Cardiac muscle cell (in vitro differentiated cells and primary cell): Measurements from ENCODE around the gene GLB1L. TPM values are rescaled to one million over a fixed set of nuclear protein-coding genes. Genes with fewer than 3 reads are reported as not detected.

Experiments used
- DNase-seq, 2 donors: peaks; one replicate each; pipeline versions ENCODE4 v3.0.0 to v3.0.0-alpha.2; 2010 to 2017; ENCODE audit warnings: low read depth in 1 of 2, low spot score in 1 of 2
- H3K27ac ChIP-seq: fragments of 200-600 bp; sonication (generic); 2 replicates; pipeline ENCODE4 v1.5.1; 2016
- H3K27me3 ChIP-seq: fragments of 200-600 bp; sonication (generic); 2 replicates; pipeline ENCODE4 v1.6.0; 2016; ENCODE audit warnings: control low read depth
- H3K36me3 ChIP-seq: fragments of 200-600 bp; sonication (generic); 2 replicates; pipeline ENCODE4 v1.5.1; 2016; ENCODE audit warnings: control low read depth
- H3K4me1 ChIP-seq: fragments of 200-600 bp; sonication (generic); 2 replicates; pipeline ENCODE4 v1.8.1; 2017; ENCODE audit warnings: low read depth, mild to moderate bottlenecking, mixed run types
- H3K4me3 ChIP-seq: fragments of 200-600 bp; sonication (generic); 2 replicates; pipeline ENCODE4 v1.5.1; 2016; ENCODE audit warnings: mild to moderate bottlenecking
- H3K9me3 ChIP-seq: fragments of 200-600 bp; sonication (generic); 2 replicates; pipeline ENCODE4 v1.5.1; 2017; ENCODE audit warnings: low read depth, mild to moderate bottlenecking, control low read depth
- CTCF ChIP-seq: IDR thresholded peaks from 2 replicates; pipeline ENCODE4 v1.5.1; 2012; ENCODE audit warnings: low read depth, mild to moderate bottlenecking, low read length
- polyA plus RNA-seq: library from polyadenylated mRNA; unstranded; fragments of >200 nt; fragmentation: Nextera tagmentation; extraction: Ambion mirVana; gene quantifications from 2 replicates; pipeline ENCODE4 v1.2.1, GENCODE V29; 2016
- total RNA-seq: library from RNA; depleted of rRNA; stranded (reverse); fragments of >200 nt; gene quantifications from 2 replicates; pipeline ENCODE4 v1.2.3, GENCODE V29; 2016

Gene GLB1L
- total and polyA plus RNA-seq, 2 experiments from 2014 or later, result 3.3 to 10.4 TPM

- H3K4me3 ChIP-seq, result no peak overlapping the region
- H3K27me3 ChIP-seq, result peaks cover 11% of the 10 kb centered on the region
- H3K27ac ChIP-seq, result no peak overlapping the region
- no peaks in the 10 kb centered on the region for H3K36me3 ChIP-seq
- H3K4me1 ChIP-seq, result peaks cover 5% of the 10 kb centered on the region
- no peak for DNase-seq
- no peak for TF ChIP-seq CTCF
- H3K9me3 ChIP-seq, result no peaks in the 10 kb centered on the region
Measured at GRCh38 chr2:219272356-219272755, 27.1 kb upstream of the GLB1L start.

GRCh38 chr2:219271021-219271420, 25.8 kb upstream of the GLB1L start:
- Histone ChIP-seq H3K27ac (no peak overlapping the region), H3K9me3 (no peaks in the 10 kb centered on the region), H3K27me3 (peaks cover 15% of the 10 kb centered on the region), H3K4me1 (peaks cover 5% of the 10 kb centered on the region), H3K36me3 (no peaks in the 10 kb centered on the region), H3K4me3 (no peak overlapping the region)
- no peak for DNase-seq
- no peak for TF ChIP-seq CTCF

GRCh38 chr2:219270055-219270372, 24.8 kb upstream of the GLB1L start:
- no peak overlapping the region for H3K27ac ChIP-seq
- H3K9me3 ChIP-seq, result no peaks in the 10 kb centered on the region
- TF ChIP-seq CTCF, result no peak
- H3K4me3 ChIP-seq, result no peak overlapping the region
- H3K27me3 ChIP-seq, result peaks cover 15% of the 10 kb centered on the region
- peaks cover 5% of the 10 kb centered on the region for H3K4me1 ChIP-seq
- H3K36me3 ChIP-seq, result no peaks in the 10 kb centered on the region
- no peak for DNase-seq

GRCh38 chr2:219269362-219270054, 24.3 kb upstream of the GLB1L start:
- H3K4me1 ChIP-seq, result peaks cover 5% of the 10 kb centered on the region
- no peak overlapping the region for H3K27ac ChIP-seq
- H3K27me3 ChIP-seq, result peaks cover 15% of the 10 kb centered on the region
- no peaks in the 10 kb centered on the region for H3K36me3 ChIP-seq
- peak in 1 of 2 donors; percentile 69 for DNase-seq
- TF ChIP-seq CTCF, result no peak
- H3K4me3 ChIP-seq, result no peak overlapping the region
- no peaks in the 10 kb centered on the region for H3K9me3 ChIP-seq

GRCh38 chr2:219268294-219268693, 23.1 kb upstream of the GLB1L start:
- no peak overlapping the region for H3K27ac ChIP-seq
- no peak for DNase-seq
- H3K4me3 ChIP-seq, result no peak overlapping the region
- no peak for TF ChIP-seq CTCF
- no peaks in the 10 kb centered on the region for H3K36me3 ChIP-seq
- no peaks in the 10 kb centered on the region for H3K4me1 ChIP-seq
- H3K9me3 ChIP-seq, result no peaks in the 10 kb centered on the region
- peaks cover 21% of the 10 kb centered on the region for H3K27me3 ChIP-seq

- no peak overlapping the region for H3K4me3 ChIP-seq
- DNase-seq, result no peak
Measured at GRCh38 chr2:219266886-219267285, 21.6 kb upstream of the GLB1L start.

More at GRCh38 chr2:219266886-219267285, 21.6 kb upstream of the GLB1L start:
- Histone ChIP-seq H3K27ac (no peak overlapping the region), H3K36me3 (no peaks in the 10 kb centered on the region), H3K4me1 (no peaks in the 10 kb centered on the region), H3K27me3 (peaks cover 32% of the 10 kb centered on the region), H3K9me3 (no peaks in the 10 kb centered on the region)
- no peak for TF ChIP-seq CTCF
